ENCODE data around the gene MED29. TPM values are rescaled to one million over a fixed set of nuclear protein-coding genes. Genes with fewer than 3 reads are reported as not detected.

MED29 gene
- total RNA-seq, 1 donor from 2014 or later = 37.8 TPM

DNA sequence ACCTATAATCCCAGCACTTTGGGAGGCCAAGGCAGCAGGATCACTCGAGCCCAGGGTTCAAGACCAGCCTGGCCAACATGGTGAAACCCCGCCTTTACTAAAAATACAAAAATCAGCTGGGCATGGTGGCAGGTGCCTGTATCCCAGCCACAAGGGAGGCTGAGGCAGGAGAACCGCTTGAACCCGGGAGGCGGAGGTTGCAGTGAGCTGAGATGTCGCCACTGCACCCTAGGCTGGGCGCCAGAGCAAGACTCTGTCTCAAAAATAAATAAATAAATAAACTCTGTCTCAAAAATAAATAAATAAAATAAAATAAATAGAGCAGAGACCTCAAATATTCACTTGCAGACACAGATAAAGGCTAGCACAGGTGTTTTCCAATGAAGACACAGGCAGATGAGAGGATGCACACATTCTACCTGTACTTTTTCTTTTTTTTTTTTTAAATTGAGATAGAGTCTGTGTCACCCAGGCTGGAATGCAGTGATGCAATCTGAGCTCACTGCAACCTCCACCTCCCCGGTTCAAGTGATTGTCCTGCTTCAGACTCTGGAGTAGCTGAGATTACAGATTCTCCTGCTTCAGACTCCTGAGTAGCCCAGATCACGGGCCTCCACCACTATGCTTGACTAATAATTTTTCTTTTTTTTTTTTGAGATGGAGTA lies 47.2 kb downstream of the MED29 start:
- DNase-seq (ENCODE audit: extremely low spot score in 2 of 2) = no peak
- intact Hi-C loops (cut with DNase I) = no loop called here
- Histone ChIP-seq H3K27ac (no peak overlapping the region), H3K9me3 (no peaks in the 10 kb centered on the region), H3K36me3 (peaks cover 0 to 14% of the 10 kb centered on the region in 2 donors), H3K4me3 (no peak overlapping the region), H3K27me3 (no peaks in the 10 kb centered on the region), H3K4me1 (peaks cover 28% of the 10 kb centered on the region)
- TF ChIP-seq, protein P1, sequence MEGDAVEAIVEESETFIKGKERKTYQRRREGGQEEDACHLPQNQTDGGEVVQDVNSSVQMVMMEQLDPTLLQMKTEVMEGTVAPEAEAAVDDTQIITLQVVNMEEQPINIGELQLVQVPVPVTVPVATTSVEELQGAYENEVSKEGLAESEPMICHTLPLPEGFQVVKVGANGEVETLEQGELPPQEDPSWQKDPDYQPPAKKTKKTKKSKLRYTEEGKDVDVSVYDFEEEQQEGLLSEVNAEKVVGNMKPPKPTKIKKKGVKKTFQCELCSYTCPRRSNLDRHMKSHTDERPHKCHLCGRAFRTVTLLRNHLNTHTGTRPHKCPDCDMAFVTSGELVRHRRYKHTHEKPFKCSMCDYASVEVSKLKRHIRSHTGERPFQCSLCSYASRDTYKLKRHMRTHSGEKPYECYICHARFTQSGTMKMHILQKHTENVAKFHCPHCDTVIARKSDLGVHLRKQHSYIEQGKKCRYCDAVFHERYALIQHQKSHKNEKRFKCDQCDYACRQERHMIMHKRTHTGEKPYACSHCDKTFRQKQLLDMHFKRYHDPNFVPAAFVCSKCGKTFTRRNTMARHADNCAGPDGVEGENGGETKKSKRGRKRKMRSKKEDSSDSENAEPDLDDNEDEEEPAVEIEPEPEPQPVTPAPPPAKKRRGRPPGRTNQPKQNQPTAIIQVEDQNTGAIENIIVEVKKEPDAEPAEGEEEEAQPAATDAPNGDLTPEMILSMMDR (IDR thresholded peaks at IDR 0.05) = no peak
- TF ChIP-seq POLR2A (IDR thresholded peaks at IDR 0.05) (no peak), POLR2AphosphoS5 (IDR thresholded peaks at IDR 0.05; ENCODE audit: insufficient read depth in 1 of 2, low read depth in 1 of 2) (no peak)

DNA sequence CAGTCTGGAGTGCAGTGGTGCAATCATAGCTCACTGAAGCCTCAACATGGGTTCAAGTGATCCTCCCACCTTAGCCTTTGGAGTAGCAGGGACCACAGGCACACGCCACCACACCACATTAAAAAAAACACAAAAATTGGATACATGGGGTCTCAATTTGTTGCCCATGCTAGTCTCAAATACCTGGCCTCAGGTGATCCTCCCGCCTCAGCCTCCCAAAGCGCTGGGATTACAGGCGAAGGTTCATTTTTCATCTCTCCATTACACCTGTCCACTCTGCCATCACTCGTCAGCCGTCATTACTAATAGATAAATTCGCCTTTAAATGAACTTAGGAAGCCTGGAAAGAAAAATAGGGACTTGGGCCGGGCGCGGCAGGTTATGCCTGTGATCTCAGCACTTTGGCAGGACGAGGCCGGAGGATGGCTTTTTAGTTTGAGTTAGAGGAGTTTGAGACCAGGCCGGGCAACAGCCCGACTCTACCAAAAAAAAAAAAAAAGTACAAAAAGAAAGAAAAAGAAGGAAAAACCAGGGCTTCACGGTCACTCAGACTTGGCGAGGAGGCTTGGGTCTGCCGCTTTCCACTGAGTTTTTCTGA lies 53.5 kb downstream of the MED29 start:
- peaks cover 48% of the 10 kb centered on the region for H3K4me1 ChIP-seq
- TF ChIP-seq POLR2AphosphoS5 (IDR thresholded peaks at IDR 0.05; ENCODE audit: insufficient read depth in 1 of 2, low read depth in 1 of 2) = no peak
- no peak for TF ChIP-seq POLR2A (IDR thresholded peaks at IDR 0.05)
- TF ChIP-seq, protein P1 (IDR thresholded peaks at IDR 0.05) = no peak
- intact Hi-C loops (cut with DNase I) = loop anchor here (5.0 kb wide), 1 partner anchor 47 kb away; no protein-coding TSS in a partner anchor
- no peaks in the 10 kb centered on the region for H3K36me3 ChIP-seq
- no peaks in the 10 kb centered on the region for H3K9me3 ChIP-seq
- peak overlapping the region; percentile 95 for H3K27ac ChIP-seq
- H3K4me3 ChIP-seq = peak overlapping the region; percentile 64 to 97
- no peak for DNase-seq (ENCODE audit: extremely low spot score in 2 of 2)
- H3K27me3 ChIP-seq = no peaks in the 10 kb centered on the region

DNA sequence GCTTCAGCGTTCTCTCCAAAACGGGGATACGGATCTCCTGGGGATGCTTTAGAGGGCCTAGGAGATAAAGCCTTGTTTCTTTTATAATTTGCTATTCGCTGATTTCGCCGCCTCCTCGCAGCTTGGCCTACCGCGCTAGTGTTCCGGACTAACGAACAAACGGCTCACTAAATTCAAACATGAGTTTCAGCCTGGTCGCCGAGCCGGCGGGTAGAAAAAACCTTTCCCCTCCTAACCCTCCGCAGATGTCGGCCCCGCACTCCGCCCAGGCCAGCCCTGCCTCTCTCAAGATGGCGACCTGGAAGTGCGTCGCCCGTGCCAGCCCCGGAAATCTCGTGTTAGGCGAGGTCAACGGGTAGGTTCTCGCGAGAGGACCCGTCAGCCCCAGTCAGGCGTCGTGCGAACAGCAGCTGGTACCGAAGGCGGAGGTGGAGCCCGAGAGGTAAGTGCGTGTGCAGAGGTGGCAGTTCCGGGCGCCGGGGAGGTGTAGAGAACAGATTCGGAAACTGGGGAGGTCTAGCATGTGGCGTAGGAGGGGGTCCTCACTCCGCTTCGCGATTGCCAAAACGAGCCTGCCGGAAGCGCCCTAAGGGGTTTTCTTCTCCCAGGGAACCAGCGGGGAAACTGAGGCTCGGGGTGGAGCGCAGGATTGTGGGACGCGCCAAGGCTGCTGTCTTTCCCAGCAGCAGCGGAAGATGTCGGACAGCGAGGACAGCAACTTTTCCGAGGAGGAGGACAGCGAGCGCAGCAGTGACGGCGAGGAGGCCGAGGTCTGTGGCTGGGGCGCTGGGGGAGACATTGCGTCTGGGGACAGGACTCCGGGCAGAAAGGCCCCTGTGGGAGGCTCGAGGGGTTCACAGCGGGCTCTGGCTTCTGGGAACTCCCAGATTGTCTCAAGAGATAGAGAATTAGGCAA lies 54.3 kb downstream of the MED29 start, which contains the start of gene SUPT5H:
Gene SUPT5H (plus strand): TSS at position 387 of the 916 bp plus-strand sequence. CDS start 309 bp downstream, at position 696.
- Histone ChIP-seq H3K27me3 (no peaks in the 10 kb centered on the region), H3K4me3 (peak within 1 kb of the TSS; percentile 64 to 97), H3K27ac (peak within 1 kb of the TSS; percentile 95), H3K9me3 (no peaks in the 10 kb centered on the region), H3K4me1 (peaks cover 51% of the 10 kb centered on the region), H3K36me3 (no peaks in the 10 kb centered on the region)
- intact Hi-C loops (cut with DNase I) = no loop called here
- peak in 1 of 2 donors; percentile 97 for DNase-seq (ENCODE audit: extremely low spot score in 2 of 2)
- peak in 1 of 2 donors; percentile 94 for TF ChIP-seq POLR2A (IDR thresholded peaks at IDR 0.05)
- TF ChIP-seq POLR2AphosphoS5 (IDR thresholded peaks at IDR 0.05; ENCODE audit: insufficient read depth in 1 of 2, low read depth in 1 of 2) = peak; percentile 99 to 100
- TF ChIP-seq, protein P1 (IDR thresholded peaks at IDR 0.05) = no peak

DNA sequence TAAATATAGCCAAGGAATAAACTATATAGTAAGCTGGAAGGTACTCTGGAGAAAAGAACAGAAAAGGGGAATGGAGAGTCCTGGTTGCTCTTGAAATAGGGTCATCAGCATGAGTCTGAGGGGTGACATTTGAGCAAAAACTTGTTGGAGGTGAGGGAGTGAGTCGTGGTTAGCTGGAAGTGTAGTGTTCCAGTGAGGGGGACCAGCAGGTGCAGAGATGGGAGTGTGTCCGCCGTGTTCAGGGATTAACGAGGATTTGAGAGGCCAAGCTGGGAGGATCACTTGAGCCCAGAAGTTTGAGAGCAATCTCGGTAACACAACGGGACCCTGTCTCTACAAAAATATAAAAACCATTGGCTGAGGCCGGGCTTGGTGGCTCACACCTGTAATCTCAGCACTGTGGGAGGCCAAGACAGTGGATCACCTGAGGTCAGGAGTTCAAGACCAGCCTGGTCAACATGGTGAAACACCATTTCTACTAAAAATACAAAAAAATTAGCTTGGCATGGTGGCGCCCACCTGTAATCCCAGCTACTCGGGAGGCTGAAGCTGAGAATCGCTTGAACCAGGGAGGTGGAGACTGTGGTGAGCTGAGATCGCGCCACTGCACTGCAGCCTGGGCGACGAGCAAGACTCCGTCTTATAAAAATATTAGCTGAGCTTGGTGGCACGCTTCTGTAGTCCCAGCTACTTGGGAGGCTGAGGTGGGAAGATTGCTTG lies 55.3 kb downstream of the MED29 start:
- TF ChIP-seq POLR2A (IDR thresholded peaks at IDR 0.05) (no peak), POLR2AphosphoS5 (IDR thresholded peaks at IDR 0.05; ENCODE audit: insufficient read depth in 1 of 2, low read depth in 1 of 2) (no peak)
- TF ChIP-seq, protein P1 (IDR thresholded peaks at IDR 0.05) = no peak
- intact Hi-C loops (cut with DNase I) = no loop called here
- no peaks in the 10 kb centered on the region for H3K9me3 ChIP-seq
- H3K4me1 ChIP-seq = peaks cover 51% of the 10 kb centered on the region
- DNase-seq (ENCODE audit: extremely low spot score in 2 of 2) = no peak
- no peaks in the 10 kb centered on the region for H3K36me3 ChIP-seq
- peak overlapping the region; percentile 95 for H3K27ac ChIP-seq
- peak overlapping the region; percentile 64 to 97 for H3K4me3 ChIP-seq
- H3K27me3 ChIP-seq = no peaks in the 10 kb centered on the region
